WERI-Rb-1 (cell line): ENCODE results near the gene PRR18.

ENCODE experiments used
- DNase-seq: peaks from one replicate; pipeline ENCODE4 v3.0.0-alpha.2; 2020
- H3K27ac ChIP-seq: fragments of 250-450 bp; sonication (Bioruptor Pico); 2 replicates; pipeline ENCODE4 v1.5.1; 2020; ENCODE audit warnings: mild to moderate bottlenecking, moderate library complexity
- H3K27me3 ChIP-seq: fragments of 250-450 bp; sonication (Bioruptor Pico); 2 replicates; pipeline ENCODE4 v1.5.1; 2021; ENCODE audit warnings: mild to moderate bottlenecking, low read depth, moderate library complexity; ENCODE audit not compliant: insufficient read depth, severe bottlenecking
- H3K36me3 ChIP-seq: fragments of 250-450 bp; sonication (Bioruptor Pico); 2 replicates; pipeline ENCODE4 v1.5.1; 2020; ENCODE audit warnings: mild to moderate bottlenecking, moderate library complexity
- H3K4me3 ChIP-seq: 2 replicates; pipeline ENCODE4 v1.5.1; 2011; ENCODE audit warnings: low read depth, mild to moderate bottlenecking, control low read depth, low read length
- H3K9me3 ChIP-seq: fragments of 250-450 bp; sonication (Bioruptor Pico); 2 replicates; pipeline ENCODE4 v1.5.1; 2021; ENCODE audit warnings: mild to moderate bottlenecking, moderate library complexity; ENCODE audit not compliant: severe bottlenecking
- CTCF ChIP-seq: IDR thresholded peaks from 2 replicates; pipeline ENCODE4 v1.5.1; 2011; ENCODE audit warnings: low read depth, mild to moderate bottlenecking, control low read depth, inconsistent platforms, low read length

PRR18 gene

GRCh38 chr6:166315436-166315835 lies 7.2 kb upstream of the PRR18 start:
- Histone ChIP-seq H3K9me3 (no peaks in the 10 kb centered on the region), H3K27ac (no peak overlapping the region), H3K4me3 (no peak overlapping the region), H3K27me3 (no peaks in the 10 kb centered on the region), H3K36me3 (peaks cover 4% of the 10 kb centered on the region)
- TF ChIP-seq CTCF = no peak
- no peak for DNase-seq

GRCh38 chr6:166314454-166314853 lies 6.3 kb upstream of the PRR18 start:
- no peak overlapping the region for H3K27ac ChIP-seq

GRCh38 chr6:166313255-166314070 lies 5.3 kb upstream of the PRR18 start:
- Histone ChIP-seq H3K4me3 (no peak overlapping the region), H3K36me3 (no peaks in the 10 kb centered on the region), H3K9me3 (no peaks in the 10 kb centered on the region), H3K27me3 (no peaks in the 10 kb centered on the region), H3K27ac (no peak overlapping the region)
- TF ChIP-seq CTCF = peak; percentile 83
- DNase-seq = peak; percentile 55

More at GRCh38 chr6:166314454-166314853, 6.3 kb upstream of the PRR18 start:
- H3K27me3 ChIP-seq = no peaks in the 10 kb centered on the region
- no peaks in the 10 kb centered on the region; the same call in 1 of the 2 replicates for H3K36me3 ChIP-seq
- no peak for TF ChIP-seq CTCF
- H3K4me3 ChIP-seq = no peak overlapping the region
- no peaks in the 10 kb centered on the region for H3K9me3 ChIP-seq
- no peak for DNase-seq

- TF ChIP-seq CTCF = no peak
- H3K4me3 ChIP-seq = no peak overlapping the region
- no peaks in the 10 kb centered on the region for H3K27me3 ChIP-seq
- H3K9me3 ChIP-seq = no peaks in the 10 kb centered on the region
- H3K27ac ChIP-seq = no peak overlapping the region; the same call in 1 of the 2 replicates
- no peak for DNase-seq
- H3K36me3 ChIP-seq = no peaks in the 10 kb centered on the region
These were observed 4.6 kb upstream of the PRR18 start for GRCh38 chr6:166312832-166313231.

GRCh38 chr6:166310634-166311033 lies 2.4 kb upstream of the PRR18 start:
- no peaks in the 10 kb centered on the region for H3K9me3 ChIP-seq
- DNase-seq = no peak
- no peaks in the 10 kb centered on the region for H3K27me3 ChIP-seq
- no peak overlapping the region for H3K4me3 ChIP-seq
- no peak overlapping the region for H3K27ac ChIP-seq
- TF ChIP-seq CTCF = no peak
- H3K36me3 ChIP-seq = no peaks in the 10 kb centered on the region

GRCh38 chr6:166309977-166310376 lies 1.8 kb upstream of the PRR18 start:
- no peaks in the 10 kb centered on the region for H3K36me3 ChIP-seq
- H3K27ac ChIP-seq = no peak overlapping the region
- no peaks in the 10 kb centered on the region for H3K9me3 ChIP-seq
- no peak for TF ChIP-seq CTCF
- H3K27me3 ChIP-seq = no peaks in the 10 kb centered on the region
- DNase-seq = no peak
- H3K4me3 ChIP-seq = no peak overlapping the region
